Muscle of arm (tissue), 12 donors: Measurements from ENCODE around the gene PHF23. TPM values are rescaled to one million over a fixed set of nuclear protein-coding genes. Genes with fewer than 3 reads are reported as not detected.
"Not testable (repeated sequence)": the region's sequence is repeated elsewhere in the genome, so short reads cannot be mapped to it uniquely, and the experiment has no call there.

Source experiments
- DNase-seq: peaks from one replicate; pipeline ENCODE4 v3.0.0-alpha.2; 2013
- polyA plus RNA-seq, 12 donors: library from polyadenylated mRNA; unstranded; fragments of 120-200 nt; gene quantifications; one replicate each; pipeline ENCODE4 v1.2.1, GENCODE V29; 2013; ENCODE audit not compliant: insufficient read length in 12 of 12

Gene PHF23
- polyA plus RNA-seq, 12 donors = 22.6 to 56.9 (median 33.3) TPM; not detected in 1

- no peak for DNase-seq
These were observed 21.6 kb upstream of the PHF23 start for GRCh38 chr17:7260651-7261378.

DNA sequence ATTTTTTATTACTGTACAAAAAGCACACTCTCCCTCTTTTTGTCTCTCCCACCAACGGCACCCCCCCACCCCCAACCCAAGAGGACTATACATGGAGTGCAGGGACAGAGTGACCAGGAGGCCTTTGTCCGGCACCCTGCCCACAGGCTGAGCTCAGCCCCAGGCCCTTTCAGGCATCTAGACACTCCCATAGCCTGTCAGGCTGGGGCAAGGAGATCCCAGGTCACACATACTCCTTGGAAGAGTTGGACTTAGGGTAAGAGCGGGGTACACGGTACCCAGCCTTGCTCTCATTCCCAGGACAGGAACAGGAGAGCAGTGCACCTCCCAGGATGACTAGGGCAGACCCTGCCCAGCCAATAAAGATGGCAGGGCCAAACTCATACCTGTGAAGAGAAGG is 20.9 kb upstream of the PHF23 start:
- DNase-seq = no peak

DNA sequence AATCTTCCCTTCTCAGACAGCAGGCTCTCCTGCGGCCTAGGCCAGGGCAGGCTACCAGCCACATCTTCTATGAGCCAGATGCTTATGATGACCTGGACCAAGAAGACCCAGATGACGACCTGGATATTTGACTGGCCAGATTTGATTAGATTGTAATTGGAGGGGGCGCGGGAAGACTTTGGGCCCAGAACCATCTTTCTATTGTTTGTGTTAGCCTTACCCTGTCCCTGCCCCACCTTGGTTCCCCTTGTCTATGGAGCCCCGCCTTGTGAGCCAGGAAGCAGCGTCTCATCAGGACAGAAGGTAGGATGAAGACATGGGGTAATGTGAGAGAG is 20.3 kb upstream of the PHF23 start:
- DNase-seq = no peak

GRCh38 chr17:7258731-7259554 is 19.7 kb upstream of the PHF23 start:
- no peak for DNase-seq

DNA sequence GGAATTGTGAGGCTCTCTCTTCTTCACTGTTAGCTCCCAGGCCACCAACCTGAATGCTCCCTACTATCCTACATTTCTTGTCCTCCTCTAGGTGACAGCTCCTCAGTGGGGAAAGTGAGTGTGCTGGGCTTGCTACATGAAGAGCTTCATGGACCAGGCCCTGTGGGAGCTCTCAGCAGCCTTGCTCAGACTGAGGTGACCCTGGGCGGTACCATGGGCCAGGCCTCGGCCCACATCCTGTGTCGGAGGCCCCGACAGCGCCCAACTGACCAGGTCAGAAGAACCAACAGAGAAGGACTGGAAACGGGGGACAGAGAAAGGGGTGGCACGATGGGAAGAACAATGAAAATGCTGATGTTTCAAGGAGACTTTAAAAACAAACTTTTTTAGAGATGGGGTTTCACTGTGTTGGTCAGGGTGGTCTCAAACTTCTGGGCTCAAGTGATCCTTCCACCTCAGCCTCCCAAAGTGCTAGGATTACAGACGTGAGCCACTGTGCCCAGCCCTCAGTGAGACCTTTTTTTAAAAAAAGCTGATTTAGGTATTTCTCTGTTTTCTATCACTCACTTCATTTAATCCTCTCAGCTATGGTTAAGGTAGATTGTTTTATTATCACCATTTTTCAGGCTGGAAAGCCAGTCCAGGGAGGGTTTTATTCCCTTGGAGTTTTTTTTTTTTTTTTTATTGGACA is 17.7 kb upstream of the PHF23 start:
- no peak for DNase-seq

GRCh38 chr17:7254511-7254910 is 15.3 kb upstream of the PHF23 start:
- no peak for DNase-seq

DNA sequence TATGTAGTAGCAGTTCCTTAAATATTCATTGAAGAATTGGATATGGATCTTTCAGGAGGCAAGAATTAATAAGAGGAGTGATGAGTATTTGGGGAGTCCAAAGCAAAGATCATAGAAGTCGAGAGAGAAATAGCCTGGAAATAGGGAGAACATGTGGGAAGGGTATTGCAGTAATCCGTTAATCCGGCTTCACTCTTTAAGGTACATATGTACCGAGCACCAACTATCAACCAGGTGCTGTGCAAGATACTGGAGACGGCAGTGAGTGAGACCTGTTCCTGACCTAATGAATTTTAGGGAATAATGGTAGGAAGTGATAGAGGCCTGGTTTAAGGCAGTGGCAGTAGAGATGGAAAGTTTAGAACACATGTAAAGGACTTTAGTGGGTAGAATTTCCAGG is 13.8 kb upstream of the PHF23 start:
- DNase-seq = no peak

- peak; percentile 95 for DNase-seq
These were observed 13.2 kb upstream of the PHF23 start, which contains the start of gene ELP5 for GRCh38 chr17:7252176-7253043. Gene ELP5 (plus strand): TSS chr17:7252215. CDS start chr17:7252551, 336 bp downstream.

DNA sequence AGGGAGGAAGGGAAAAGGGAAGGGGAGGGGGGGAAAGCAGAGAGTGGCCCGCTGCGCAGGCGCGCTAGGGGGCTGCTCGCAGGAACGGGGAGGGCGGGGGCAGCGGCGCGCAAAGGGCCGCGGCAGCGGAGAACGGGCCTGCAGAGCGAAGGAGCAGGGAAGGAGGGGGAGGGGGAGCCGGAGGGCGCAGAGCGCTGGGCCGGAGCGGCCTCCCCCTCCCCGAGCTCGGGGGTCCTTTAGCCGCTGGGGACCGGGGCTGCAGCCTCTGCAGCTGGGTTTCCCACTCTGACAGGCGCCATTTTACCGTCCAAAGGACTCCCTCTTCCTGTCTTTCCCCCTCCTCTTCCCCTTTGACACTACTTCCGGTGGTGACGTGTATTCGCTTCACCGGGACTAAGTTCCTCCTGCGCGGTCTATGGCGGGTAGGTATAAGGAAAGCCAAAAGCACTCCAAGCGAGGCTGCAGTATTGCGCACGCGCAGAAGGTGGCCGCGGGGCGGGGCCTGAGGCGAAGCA is 12.5 kb upstream of the PHF23 start, which contains the start of gene CTDNEP1:
TSS of gene CTDNEP1 (minus strand) at position 74 of the 515 bp plus-strand sequence. CDS start 438 bp downstream, outside the sequence.
- peak; percentile 100 for DNase-seq

DNA sequence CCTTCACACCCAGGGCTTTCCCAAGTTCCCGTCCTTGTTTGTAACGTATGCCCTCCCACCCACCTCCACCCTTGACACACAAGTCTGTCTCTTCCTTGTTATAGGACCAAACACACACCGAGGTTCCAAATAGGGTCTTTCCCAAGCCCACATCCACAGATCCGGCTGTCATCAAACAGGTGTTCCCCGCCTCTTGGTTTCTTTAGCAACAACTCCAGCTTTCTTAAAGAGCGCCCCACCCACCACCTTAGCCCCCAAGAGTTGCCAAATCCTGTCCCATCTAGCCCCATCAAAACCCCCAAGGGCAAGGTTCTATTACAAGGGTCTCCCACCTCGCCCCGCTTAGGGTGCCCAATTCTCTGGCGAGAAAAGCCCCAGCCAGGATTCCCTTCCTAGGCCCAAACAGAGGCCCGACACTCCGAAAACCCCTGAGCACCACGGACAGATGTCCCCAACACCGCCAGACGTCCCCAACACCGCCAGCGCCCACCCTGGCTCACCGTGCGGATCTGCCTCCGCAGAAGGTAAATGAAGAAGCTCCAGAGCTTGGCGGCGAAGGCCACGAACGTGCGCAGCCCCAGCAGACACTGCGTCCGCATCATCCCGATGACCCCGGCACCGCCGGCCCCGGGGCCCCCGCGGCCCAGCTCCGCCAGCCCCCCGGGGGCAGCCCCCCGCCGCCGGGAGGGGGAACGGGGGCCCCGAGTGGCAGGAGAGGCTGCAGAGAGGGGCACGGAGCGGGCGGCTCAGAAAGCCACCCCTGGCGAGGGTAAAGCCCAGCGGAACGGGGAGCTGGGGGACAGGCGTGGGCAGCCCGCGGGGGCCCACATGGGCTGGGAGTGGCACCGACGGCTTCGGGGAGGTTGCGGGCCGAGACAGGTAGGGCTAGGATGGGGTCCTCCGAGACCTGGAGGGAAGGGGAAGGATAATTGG is 11.7 kb upstream of the PHF23 start:
- DNase-seq = no peak

GRCh38 chr17:7249830-7250229 is 10.6 kb upstream of the PHF23 start:
- no peak for DNase-seq

- no peak for DNase-seq
These were observed 10.0 kb upstream of the PHF23 start for GRCh38 chr17:7249214-7249613.

GRCh38 chr17:7248796-7249195 is 9.5 kb upstream of the PHF23 start:
- DNase-seq = no peak

DNA sequence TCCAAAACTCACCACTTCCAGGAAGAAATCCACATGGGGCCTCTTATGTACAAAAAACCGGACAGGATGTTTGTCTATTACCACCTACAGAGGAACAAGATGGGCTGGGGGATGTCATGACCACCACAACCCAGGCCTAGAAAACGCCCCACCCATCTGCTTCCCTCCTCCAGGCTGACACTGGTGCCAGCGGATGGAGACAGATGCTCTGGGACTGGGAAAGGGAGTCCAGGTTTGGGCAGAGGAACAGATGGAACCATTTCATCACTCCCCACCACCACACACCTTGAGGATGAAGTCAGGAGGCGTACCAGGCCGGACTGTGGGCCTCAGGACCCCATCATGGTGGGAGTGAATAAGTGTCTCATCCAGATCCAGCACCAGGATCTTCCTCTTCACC is 7.5 kb upstream of the PHF23 start:
- no peak for DNase-seq

GRCh38 chr17:7243838-7244237 is 4.6 kb upstream of the PHF23 start:
- DNase-seq = not testable (repeated sequence)

DNA sequence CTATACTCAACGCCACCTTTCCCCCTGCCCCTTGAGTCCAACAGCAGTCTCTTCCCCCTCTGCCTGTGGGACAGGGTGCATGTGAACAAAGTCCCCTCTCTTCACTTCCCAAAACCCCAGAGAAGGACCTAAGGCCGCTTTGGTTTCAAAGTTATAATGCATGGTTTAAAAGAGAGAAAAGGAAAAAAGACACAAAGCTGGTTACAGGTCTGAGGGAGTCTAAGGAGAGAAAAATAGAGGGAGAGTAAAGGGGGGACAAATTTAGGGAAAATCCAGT is 4.1 kb upstream of the PHF23 start:
- DNase-seq = no peak

DNA sequence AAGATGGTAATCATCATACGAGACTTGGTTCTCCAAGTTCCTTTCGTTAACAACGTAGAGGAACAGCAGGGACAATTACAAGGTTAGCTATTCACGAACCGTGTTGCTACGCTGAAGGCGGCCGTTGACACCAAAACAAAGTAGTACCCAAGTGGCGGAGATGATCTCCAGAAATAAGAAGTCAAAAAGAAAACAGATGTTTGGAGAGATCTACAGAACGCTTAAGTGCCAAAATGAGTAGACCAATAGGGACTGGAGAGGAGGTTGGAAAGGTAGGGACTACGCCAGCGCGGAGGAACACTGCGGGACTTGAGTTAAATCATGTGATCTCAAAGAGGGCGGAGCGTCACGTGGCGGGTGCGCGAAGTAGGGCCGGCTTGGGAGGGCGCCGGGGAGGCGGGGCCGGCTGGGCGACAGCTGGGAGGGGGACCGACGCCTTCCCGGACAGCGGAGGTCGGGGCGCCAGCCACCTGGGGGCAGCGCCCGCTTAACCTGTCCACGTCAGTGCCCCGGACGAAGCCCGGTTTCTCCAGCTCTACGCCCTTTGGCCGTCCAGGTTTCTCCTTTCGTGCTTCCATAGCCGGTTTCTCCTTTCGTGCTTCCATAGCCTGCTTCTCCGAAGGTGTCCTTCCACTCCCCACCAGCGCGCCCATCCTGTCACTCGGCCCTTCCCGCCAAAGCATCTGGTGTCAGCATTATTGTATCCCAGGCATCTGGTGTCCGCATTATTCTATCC is 3.6 kb upstream of the PHF23 start:
- peak; percentile 98 for DNase-seq

GRCh38 chr17:7241783-7242716 is 2.8 kb upstream of the PHF23 start, which contains the start of gene GABARAP:
Gene GABARAP (minus strand): TSS chr17:7242449. CDS start chr17:7242330, 119 bp downstream.
- DNase-seq = peak; percentile 99
